HepG2 (cell line): ENCODE results near the gene KDM7A. TPM values are rescaled to one million over a fixed set of nuclear protein-coding genes. Genes with fewer than 3 reads are reported as not detected.

ENCODE experiments used
- ARNT ChIP-seq: fragments of 450-650 bp; IDR thresholded peaks from 2 replicates; pipeline ENCODE4 v1.6.1; 2017
- FOXC1 ChIP-seq: sonication (generic); formaldehyde crosslinking; IDR thresholded peaks from 2 replicates; pipeline ENCODE4 v1.8.0; 2022; ENCODE audit warnings: mild to moderate bottlenecking, missing genetic modification reagents, borderline replicate concordance
- GZF1 ChIP-seq: sonication (generic); formaldehyde crosslinking; IDR thresholded peaks from 2 replicates; pipeline ENCODE4 v1.5.1; 2020; ENCODE audit warnings: mild to moderate bottlenecking, missing genetic modification reagents
- HCFC1 ChIP-seq: fragments of 150-350 bp; IDR thresholded peaks from 2 replicates; pipeline ENCODE4 v1.6.1; 2014; ENCODE audit warnings: low read depth, low read length
- HNRNPK ChIP-seq: fragments of 200-400 bp; formaldehyde crosslinking; IDR thresholded peaks from 2 replicates; pipeline ENCODE4 v1.6.1; 2018; ENCODE audit warnings: low read length, low read depth, moderate library complexity, mild to moderate bottlenecking; ENCODE audit not compliant: poor library complexity, severe bottlenecking
- KDM1A ChIP-seq: IDR thresholded peaks from 2 replicates; pipeline ENCODE4 v1.6.1; 2016; ENCODE audit warnings: missing compliant biosample characterization
- MED8 ChIP-seq: sonication (generic); formaldehyde crosslinking; IDR thresholded peaks from 2 replicates; pipeline ENCODE4 v1.8.1; 2023; ENCODE audit warnings: mild to moderate bottlenecking, missing genetic modification reagents; ENCODE audit not compliant: insufficient replicate concordance
- MEIS1 ChIP-seq: sonication (generic); formaldehyde crosslinking; IDR thresholded peaks from 2 replicates; pipeline ENCODE4 v1.9.0; 2021; ENCODE audit warnings: mild to moderate bottlenecking, missing genetic modification reagents, moderate library complexity, borderline replicate concordance
- MYPOP ChIP-seq: sonication (generic); formaldehyde crosslinking; IDR thresholded peaks from 2 replicates; pipeline ENCODE4 v1.8.1; 2023; ENCODE audit warnings: mild to moderate bottlenecking, moderate library complexity, missing genetic modification reagents
- REL ChIP-seq: sonication (generic); formaldehyde crosslinking; conservative IDR thresholded peaks from 2 replicates; pipeline ENCODE4 v1.8.0; 2022; ENCODE audit warnings: mild to moderate bottlenecking, missing genetic modification reagents, moderate library complexity
- SCMH1 ChIP-seq: sonication (generic); formaldehyde crosslinking; IDR thresholded peaks from 2 replicates; pipeline ENCODE4 v1.9.0; 2021; ENCODE audit warnings: missing genetic modification reagents, mild to moderate bottlenecking, borderline replicate concordance
- SRSF1 ChIP-seq: fragments of 200-400 bp; formaldehyde crosslinking; optimal IDR thresholded peaks from 2 replicates; pipeline ENCODE3; 2017; ENCODE audit warnings: mild to moderate bottlenecking, low read depth, low read length, moderate library complexity
- ZBTB34 ChIP-seq: sonication (generic); formaldehyde crosslinking; IDR thresholded peaks from 2 replicates; pipeline ENCODE4 v1.8.0; 2022; ENCODE audit warnings: mild to moderate bottlenecking, missing genetic modification reagents
- ZNF10 ChIP-seq: sonication (generic); formaldehyde crosslinking; IDR thresholded peaks from 2 replicates; pipeline ENCODE4 v1.4.0; 2020; ENCODE audit warnings: mild to moderate bottlenecking, low read depth, missing genetic modification reagents, borderline replicate concordance
- ZNF124 ChIP-seq: sonication (generic); formaldehyde crosslinking; IDR thresholded peaks from 2 replicates; pipeline ENCODE4 v1.4.0; 2020; ENCODE audit warnings: missing genetic modification reagents
- ZNF331 ChIP-seq: sonication (generic); formaldehyde crosslinking; IDR thresholded peaks from 2 replicates; pipeline ENCODE4 v1.4.0; 2020; ENCODE audit warnings: missing genetic modification reagents
- ZNF34 ChIP-seq: sonication (generic); formaldehyde crosslinking; IDR thresholded peaks from 2 replicates; pipeline ENCODE4 v1.4.0; 2020; ENCODE audit warnings: mild to moderate bottlenecking, missing genetic modification reagents, borderline replicate concordance
- ZNF44 ChIP-seq: sonication (generic); formaldehyde crosslinking; IDR thresholded peaks from 2 replicates; pipeline ENCODE4 v1.5.1; 2020; ENCODE audit warnings: mild to moderate bottlenecking, missing genetic modification reagents
- ZNF674 ChIP-seq: sonication (generic); formaldehyde crosslinking; IDR thresholded peaks from 2 replicates; pipeline ENCODE4 v1.5.0; 2020; ENCODE audit warnings: low read depth, mild to moderate bottlenecking, missing genetic modification reagents
- ZNF704 ChIP-seq: sonication (generic); formaldehyde crosslinking; IDR thresholded peaks from 2 replicates; pipeline ENCODE4 v1.8.1; 2023; ENCODE audit warnings: mild to moderate bottlenecking, inconsistent platforms, moderate library complexity, missing genetic modification reagents, borderline replicate concordance
- ZNF839 ChIP-seq: sonication (generic); formaldehyde crosslinking; IDR thresholded peaks from 2 replicates; pipeline ENCODE4 v1.4.0; 2020; ENCODE audit warnings: missing genetic modification reagents, mild to moderate bottlenecking, borderline replicate concordance
- polyA plus RNA-seq, 8 experiments: library from polyadenylated mRNA; depleted of rRNA in 3 of 8; stranded (reverse) in 7 of 8; unstranded in 1 of 8; fragments of >200 nt; fragmentation: Illumina TruSeq in 4 of 8; extraction: Trizol in 4 of 8; gene quantifications; 2 replicates each; pipeline versions ENCODE4 v1.2.1 to v1.2.3, GENCODE V29; 2011 to 2016; ENCODE audit warnings: low read depth in 4 of 8, missing spikeins in 1 of 8, mixed read lengths in 1 of 8; ENCODE audit not compliant: insufficient read depth in 1 of 8
- total RNA-seq, 5 experiments: library from RNA; depleted of rRNA; stranded (reverse); fragments of >200 nt; fragmentation: Illumina TruSeq; extraction: Trizol; gene quantifications; 2 replicates each; pipeline ENCODE4 v1.2.3, GENCODE V29; 2016; ENCODE audit warnings: low read depth in 1 of 5
- TF ChIP-seq, protein P1 (sequence below): sonication (generic); formaldehyde crosslinking; conservative IDR thresholded peaks from 2 replicates; pipeline ENCODE4 v1.8.0; 2022; ENCODE audit warnings: low read depth, missing genetic modification reagents
- TF ChIP-seq, protein P2 (sequence below): IDR thresholded peaks from 2 replicates; pipeline ENCODE4 v1.6.1; 2016; ENCODE audit warnings: low read depth

Gene KDM7A
- total and polyA plus RNA-seq, 2 of the 13 experiments (the other 11 are each of a cell fraction or from before 2014, with no cell fraction given) = 10.8 to 16.8 TPM

GRCh38 chr7:140049339-140050024 lies 127.3 kb downstream of the KDM7A start (continued):
- TF ChIP-seq GZF1 (CRISPR knock-in tag) (no peak), REL (CRISPR knock-in tag) (no peak; the same call in 1 of the 2 replicates), ZNF839 (CRISPR knock-in tag) (no peak), KDM1A (CRISPR knock-in tag) (peak; percentile 78; the same call in 1 of the 2 replicates), MEIS1 (CRISPR knock-in tag) (no peak; the same call in 1 of the 2 replicates), ZNF44 (no peak), FOXC1 (CRISPR knock-in tag) (peak; percentile 80), ZNF674 (CRISPR knock-in tag) (no peak), MED8 (CRISPR knock-in tag) (no peak), ZNF10 (CRISPR knock-in tag) (no peak), ZNF34 (CRISPR knock-in tag) (no peak), HCFC1 (no peak), SCMH1 (CRISPR knock-in tag) (no peak), ARNT (no peak), MYPOP (CRISPR knock-in tag) (no peak; the same call in 1 of the 2 replicates), ZNF124 (CRISPR knock-in tag) (peak; percentile 93), ZNF331 (CRISPR knock-in tag) (peak; percentile 83), ZNF704 (CRISPR knock-in tag) (no peak; the same call in 1 of the 2 replicates), HNRNPK (no peak), ZBTB34 (CRISPR knock-in tag) (peak; percentile 83; the same call in 1 of the 2 replicates), SRSF1 (no peak)
- TF ChIP-seq, protein P1, sequence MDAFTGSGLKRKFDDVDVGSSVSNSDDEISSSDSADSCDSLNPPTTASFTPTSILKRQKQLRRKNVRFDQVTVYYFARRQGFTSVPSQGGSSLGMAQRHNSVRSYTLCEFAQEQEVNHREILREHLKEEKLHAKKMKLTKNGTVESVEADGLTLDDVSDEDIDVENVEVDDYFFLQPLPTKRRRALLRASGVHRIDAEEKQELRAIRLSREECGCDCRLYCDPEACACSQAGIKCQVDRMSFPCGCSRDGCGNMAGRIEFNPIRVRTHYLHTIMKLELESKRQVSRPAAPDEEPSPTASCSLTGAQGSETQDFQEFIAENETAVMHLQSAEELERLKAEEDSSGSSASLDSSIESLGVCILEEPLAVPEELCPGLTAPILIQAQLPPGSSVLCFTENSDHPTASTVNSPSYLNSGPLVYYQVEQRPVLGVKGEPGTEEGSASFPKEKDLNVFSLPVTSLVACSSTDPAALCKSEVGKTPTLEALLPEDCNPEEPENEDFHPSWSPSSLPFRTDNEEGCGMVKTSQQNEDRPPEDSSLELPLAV (CRISPR knock-in tag) = no peak
- TF ChIP-seq, protein P2, sequence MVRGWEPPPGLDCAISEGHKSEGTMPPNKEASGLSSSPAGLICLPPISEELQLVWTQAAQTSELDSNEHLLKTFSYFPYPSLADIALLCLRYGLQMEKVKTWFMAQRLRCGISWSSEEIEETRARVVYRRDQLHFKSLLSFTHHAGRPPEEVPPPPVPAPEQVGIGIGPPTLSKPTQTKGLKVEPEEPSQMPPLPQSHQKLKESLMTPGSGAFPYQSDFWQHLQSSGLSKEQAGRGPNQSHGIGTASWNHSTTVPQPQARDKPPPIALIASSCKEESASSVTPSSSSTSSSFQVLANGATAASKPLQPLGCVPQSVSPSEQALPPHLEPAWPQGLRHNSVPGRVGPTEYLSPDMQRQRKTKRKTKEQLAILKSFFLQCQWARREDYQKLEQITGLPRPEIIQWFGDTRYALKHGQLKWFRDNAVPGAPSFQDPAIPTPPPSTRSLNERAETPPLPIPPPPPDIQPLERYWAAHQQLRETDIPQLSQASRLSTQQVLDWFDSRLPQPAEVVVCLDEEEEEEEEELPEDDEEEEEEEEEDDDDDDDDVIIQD (CRISPR knock-in tag) = peak; percentile 86; the same call in 1 of the 2 replicates
